ENCODE results near the gene ERC2. TPM values are rescaled to one million over a fixed set of nuclear protein-coding genes. Genes with fewer than 3 reads are reported as not detected.
"Not testable (repeated sequence)": the region's sequence is repeated elsewhere in the genome, so short reads cannot be mapped to it uniquely, and the experiment has no call there.

The ERC2 gene
- 1 to 10 TPM in 1 of 2 donors, not detected in 1; 1.2 TPM for total RNA-seq

DNA sequence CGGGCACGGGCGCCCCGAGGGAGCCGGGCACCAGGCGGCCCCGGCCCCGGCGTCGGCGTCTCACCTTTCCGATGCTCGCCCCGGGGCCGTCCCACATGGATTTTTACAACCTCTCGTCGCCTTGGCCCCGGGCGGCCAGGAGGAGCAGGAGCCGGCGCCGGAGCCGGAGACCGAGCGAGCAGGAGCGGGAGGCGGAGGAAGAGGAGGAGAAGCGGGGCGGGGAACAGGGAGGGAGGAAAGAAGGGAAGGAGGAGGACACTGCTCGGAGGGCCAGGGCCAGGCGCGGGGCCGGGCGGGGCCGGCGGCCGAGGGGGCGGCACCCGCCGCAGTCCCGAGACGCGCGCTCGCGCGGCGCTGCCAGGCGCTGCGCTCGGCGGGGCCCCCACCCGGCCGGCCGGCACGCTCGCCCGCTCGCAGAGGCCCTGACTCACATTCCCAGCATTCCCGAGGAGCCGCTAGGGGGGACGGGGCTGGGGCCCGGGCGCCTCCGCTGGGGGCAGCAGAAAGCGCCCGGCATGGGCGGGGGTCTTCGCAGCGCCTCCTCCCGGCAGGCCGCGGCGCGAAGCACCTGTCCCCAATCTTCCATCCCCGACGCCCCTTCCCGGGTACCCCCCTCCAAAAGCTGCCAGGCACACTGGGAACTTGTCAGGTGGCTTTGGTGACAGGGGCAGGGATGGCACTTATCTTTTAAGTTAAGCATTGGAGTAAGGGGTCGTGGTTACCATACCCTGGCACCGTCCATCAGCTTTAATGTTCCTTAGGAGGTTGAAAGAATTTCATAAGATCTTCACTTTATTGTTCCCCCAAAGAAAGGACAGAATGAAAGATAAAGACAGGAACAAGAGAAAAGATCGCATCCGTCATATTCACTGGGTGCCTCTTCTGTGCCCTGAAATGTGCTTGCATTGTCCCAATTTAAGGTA lies at the start of gene ERC2:
Gene ERC2, minus strand, starts transcription at position 284 of the 923 bp plus-strand sequence.
- Histone ChIP-seq H3K4me3 (peak within 1 kb of the TSS; percentile 66), H3K27me3 (replicated peaks; ENCODE audit: insufficient read depth) (no peaks in the 10 kb centered on the region), H3K36me3 (no peaks in the 10 kb centered on the region), H3K4me1 (ENCODE audit: control insufficient read depth in 1 of 2, low read depth in 2 of 2) (peaks cover 6 to 12% of the 10 kb centered on the region in 2 donors), H3K9me3 (no peaks in the 10 kb centered on the region), H3K27ac (no peak within 1 kb of the TSS)
- TF ChIP-seq, protein P1, sequence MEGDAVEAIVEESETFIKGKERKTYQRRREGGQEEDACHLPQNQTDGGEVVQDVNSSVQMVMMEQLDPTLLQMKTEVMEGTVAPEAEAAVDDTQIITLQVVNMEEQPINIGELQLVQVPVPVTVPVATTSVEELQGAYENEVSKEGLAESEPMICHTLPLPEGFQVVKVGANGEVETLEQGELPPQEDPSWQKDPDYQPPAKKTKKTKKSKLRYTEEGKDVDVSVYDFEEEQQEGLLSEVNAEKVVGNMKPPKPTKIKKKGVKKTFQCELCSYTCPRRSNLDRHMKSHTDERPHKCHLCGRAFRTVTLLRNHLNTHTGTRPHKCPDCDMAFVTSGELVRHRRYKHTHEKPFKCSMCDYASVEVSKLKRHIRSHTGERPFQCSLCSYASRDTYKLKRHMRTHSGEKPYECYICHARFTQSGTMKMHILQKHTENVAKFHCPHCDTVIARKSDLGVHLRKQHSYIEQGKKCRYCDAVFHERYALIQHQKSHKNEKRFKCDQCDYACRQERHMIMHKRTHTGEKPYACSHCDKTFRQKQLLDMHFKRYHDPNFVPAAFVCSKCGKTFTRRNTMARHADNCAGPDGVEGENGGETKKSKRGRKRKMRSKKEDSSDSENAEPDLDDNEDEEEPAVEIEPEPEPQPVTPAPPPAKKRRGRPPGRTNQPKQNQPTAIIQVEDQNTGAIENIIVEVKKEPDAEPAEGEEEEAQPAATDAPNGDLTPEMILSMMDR (IDR thresholded peaks at IDR 0.05): no peak
- no peak for ATAC-seq (ENCODE audit: insufficient number of reproducible peaks, low FRiP score, low read depth)
- no peak for DNase-seq (ENCODE audit: low spot score)

DNA sequence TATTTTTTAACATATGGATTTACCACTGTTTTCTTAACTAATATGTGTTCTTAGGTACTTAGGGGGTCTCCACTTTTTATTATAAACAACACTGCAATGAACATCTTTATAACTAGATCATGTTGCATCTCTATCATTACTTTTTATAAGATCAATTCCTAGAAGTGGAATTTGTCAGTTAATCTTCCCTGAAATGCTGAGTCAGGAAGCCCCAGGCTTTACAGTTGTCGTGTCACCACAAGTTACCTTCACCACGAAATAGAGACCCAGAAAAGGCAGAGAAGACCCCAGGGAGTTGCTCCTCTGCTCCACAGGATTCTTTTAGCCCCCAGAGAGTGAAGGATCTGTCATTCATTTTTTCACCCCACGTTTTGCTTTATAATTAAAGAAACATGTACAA lies 34.5 kb upstream of the ERC2 start:
- Histone ChIP-seq H3K9me3 (no peaks in the 10 kb centered on the region), H3K4me1 (ENCODE audit: control insufficient read depth in 1 of 2, low read depth in 2 of 2) (no peaks in the 10 kb centered on the region)
- no peak for ATAC-seq (ENCODE audit: insufficient number of reproducible peaks, low FRiP score, low read depth)

DNA sequence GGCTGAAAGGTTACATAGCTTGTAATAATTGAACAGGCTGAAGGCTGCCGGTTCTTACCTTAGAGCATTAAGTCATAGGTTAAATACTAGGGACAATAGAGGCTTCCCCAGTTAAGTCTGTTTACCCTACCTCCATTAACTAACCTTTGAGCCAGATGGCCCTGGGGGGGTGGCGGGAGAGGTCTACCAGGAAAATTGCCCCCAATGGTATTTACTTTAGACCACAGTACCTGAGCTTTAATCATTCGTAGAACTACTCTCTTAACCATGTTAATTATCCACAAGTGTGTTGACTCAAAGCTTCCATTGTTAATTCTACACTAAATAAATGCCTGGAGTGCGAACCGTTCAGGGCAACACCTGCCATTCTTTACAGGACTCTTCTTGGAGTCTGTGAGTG lies 28.1 kb upstream of the ERC2 start:
- not testable (repeated sequence) for H3K27ac ChIP-seq; DNase-seq (ENCODE audit: low spot score); H3K36me3 ChIP-seq; H3K4me1 ChIP-seq (ENCODE audit: control insufficient read depth in 1 of 2, low read depth in 2 of 2); H3K9me3 ChIP-seq; ATAC-seq (ENCODE audit: insufficient number of reproducible peaks, low FRiP score, low read depth); H3K4me3 ChIP-seq; H3K27me3 ChIP-seq (replicated peaks; ENCODE audit: insufficient read depth)

More for the DNA sequence above, 34.5 kb upstream of the ERC2 start:
- Histone ChIP-seq H3K27ac (no peak overlapping the region), H3K4me3 (no peak overlapping the region), H3K36me3 (no peaks in the 10 kb centered on the region), H3K27me3 (replicated peaks; ENCODE audit: insufficient read depth) (no peaks in the 10 kb centered on the region)
- DNase-seq (ENCODE audit: low spot score): no peak
- TF ChIP-seq, protein P1 (IDR thresholded peaks at IDR 0.05): no peak

DNA sequence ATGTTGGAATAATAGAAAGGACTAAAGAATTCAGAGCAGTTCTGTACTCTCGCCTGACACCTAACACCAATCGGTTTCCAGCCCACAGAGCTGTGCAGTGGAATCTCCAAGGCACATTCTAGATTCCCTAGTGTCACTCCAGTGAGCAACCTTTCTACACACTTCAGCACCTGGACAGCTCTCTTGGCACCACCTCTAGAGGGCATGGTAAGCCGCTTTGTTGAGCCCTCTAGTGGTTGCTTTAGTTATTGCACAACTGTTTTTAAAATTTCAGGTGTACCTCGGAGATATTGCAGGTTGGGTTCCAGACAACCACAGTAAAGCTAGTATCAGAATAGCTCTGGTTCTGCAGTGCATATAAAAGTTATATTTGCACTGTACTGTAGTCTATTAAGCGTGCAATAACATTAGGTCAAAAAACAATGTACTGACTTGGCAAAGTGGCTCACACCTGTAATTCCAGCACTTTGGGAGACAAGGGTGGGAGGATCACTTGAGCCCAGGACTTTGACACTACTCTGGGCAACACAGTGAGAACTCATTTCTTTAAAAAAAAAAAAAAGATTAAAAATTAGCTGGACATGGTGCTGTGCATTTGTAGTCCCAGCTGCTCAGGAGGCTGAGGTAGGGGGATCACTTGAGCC lies 26.5 kb upstream of the ERC2 start:
- TF ChIP-seq, protein P1 (IDR thresholded peaks at IDR 0.05): peak; percentile 80
- no peak overlapping the region for H3K27ac ChIP-seq
- no peaks in the 10 kb centered on the region for H3K4me1 ChIP-seq (ENCODE audit: control insufficient read depth in 1 of 2, low read depth in 2 of 2)
- H3K4me3 ChIP-seq: no peak overlapping the region
- ATAC-seq (ENCODE audit: insufficient number of reproducible peaks, low FRiP score, low read depth): no peak
- peak; percentile 21 for DNase-seq (ENCODE audit: low spot score)
- no peaks in the 10 kb centered on the region for H3K36me3 ChIP-seq
- H3K27me3 ChIP-seq (replicated peaks; ENCODE audit: insufficient read depth): no peaks in the 10 kb centered on the region
- no peaks in the 10 kb centered on the region for H3K9me3 ChIP-seq

DNA sequence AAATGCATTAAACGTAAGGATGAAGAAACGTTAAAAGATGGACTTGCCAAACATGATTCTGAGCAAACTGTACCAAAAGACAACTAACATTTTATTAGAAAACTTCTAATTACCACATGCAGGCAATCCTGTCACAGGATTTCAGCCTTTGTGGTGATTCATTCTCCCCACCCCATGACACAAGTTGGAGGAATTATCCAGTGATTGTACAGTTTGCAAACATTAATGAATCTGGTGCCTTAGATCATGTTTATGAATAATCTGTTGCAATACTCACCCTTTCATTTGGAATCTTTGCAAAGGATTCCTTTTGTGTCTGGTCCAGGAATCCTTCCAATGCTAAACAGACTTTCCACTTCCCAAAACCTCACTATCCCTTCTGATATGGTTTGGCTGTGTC lies 23.3 kb upstream of the ERC2 start:
- H3K27ac ChIP-seq: no peak overlapping the region
- no peaks in the 10 kb centered on the region for H3K9me3 ChIP-seq
- H3K27me3 ChIP-seq (replicated peaks; ENCODE audit: insufficient read depth): no peaks in the 10 kb centered on the region
- DNase-seq (ENCODE audit: low spot score) (no peak), ATAC-seq (ENCODE audit: insufficient number of reproducible peaks, low FRiP score, low read depth) (no peak)
- TF ChIP-seq, protein P1 (IDR thresholded peaks at IDR 0.05): no peak
- H3K4me3 ChIP-seq: no peak overlapping the region
- H3K36me3 ChIP-seq: no peaks in the 10 kb centered on the region
- no peaks in the 10 kb centered on the region for H3K4me1 ChIP-seq (ENCODE audit: control insufficient read depth in 1 of 2, low read depth in 2 of 2)
